DOHH2 (cell line): ENCODE measurements around the gene ZNF738.

ENCODE experiments used
- EZH2phosphoT487 ChIP-seq: fragments of 200-600 bp; sonication (generic); IDR thresholded peaks from 2 replicates; pipeline ENCODE4 v1.6.1; 2017; ENCODE audit warnings: borderline replicate concordance, mild to moderate bottlenecking, antibody characterized with exemption, low read length, moderate library complexity, mixed read lengths
- TF ChIP-seq, protein P1 (sequence below): fragments of 200-600 bp; sonication (generic); IDR thresholded peaks from one replicate; pipeline ENCODE4 v1.5.1; 2014; ENCODE audit warnings: antibody characterized with exemption, mild to moderate bottlenecking, low read depth, low read length; ENCODE audit not compliant: poor library complexity, severe bottlenecking

DNA sequence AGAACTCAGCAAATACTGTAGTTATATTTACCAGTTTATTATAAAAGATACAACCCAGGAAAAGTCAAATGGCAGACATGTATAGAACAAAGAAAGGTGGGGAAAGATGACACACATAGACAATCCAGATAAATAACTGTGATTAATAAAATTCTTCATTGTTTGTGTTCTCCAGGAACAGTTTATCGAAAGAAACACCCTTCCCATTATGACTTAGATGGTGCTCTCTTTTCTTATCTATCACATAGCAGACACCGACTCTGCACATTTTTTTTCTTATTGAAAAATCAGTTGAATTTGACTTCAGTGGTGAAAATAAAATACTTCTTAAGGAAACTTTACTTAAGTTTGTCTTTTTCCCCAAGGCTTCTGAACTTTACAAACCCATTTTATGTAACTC is 35.8 kb upstream of the ZNF738 start:
- TF ChIP-seq, protein P1, sequence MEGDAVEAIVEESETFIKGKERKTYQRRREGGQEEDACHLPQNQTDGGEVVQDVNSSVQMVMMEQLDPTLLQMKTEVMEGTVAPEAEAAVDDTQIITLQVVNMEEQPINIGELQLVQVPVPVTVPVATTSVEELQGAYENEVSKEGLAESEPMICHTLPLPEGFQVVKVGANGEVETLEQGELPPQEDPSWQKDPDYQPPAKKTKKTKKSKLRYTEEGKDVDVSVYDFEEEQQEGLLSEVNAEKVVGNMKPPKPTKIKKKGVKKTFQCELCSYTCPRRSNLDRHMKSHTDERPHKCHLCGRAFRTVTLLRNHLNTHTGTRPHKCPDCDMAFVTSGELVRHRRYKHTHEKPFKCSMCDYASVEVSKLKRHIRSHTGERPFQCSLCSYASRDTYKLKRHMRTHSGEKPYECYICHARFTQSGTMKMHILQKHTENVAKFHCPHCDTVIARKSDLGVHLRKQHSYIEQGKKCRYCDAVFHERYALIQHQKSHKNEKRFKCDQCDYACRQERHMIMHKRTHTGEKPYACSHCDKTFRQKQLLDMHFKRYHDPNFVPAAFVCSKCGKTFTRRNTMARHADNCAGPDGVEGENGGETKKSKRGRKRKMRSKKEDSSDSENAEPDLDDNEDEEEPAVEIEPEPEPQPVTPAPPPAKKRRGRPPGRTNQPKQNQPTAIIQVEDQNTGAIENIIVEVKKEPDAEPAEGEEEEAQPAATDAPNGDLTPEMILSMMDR: no peak
- no peak for TF ChIP-seq EZH2phosphoT487
